ENCODE results near the gene HCFC1. TPM values are rescaled to one million over a fixed set of nuclear protein-coding genes. Genes with fewer than 3 reads are reported as not detected.

Gene HCFC1
- total RNA-seq (2014; rRNA removed; shearing (Covaris generic)) (24.0 and 26.4 TPM in 2 replicates), polyA plus RNA-seq (2016; fragmentation: Nextera tagmentation; extraction: Ambion mirVana) (12.5 and 12.6 TPM in 2 replicates)

DNA sequence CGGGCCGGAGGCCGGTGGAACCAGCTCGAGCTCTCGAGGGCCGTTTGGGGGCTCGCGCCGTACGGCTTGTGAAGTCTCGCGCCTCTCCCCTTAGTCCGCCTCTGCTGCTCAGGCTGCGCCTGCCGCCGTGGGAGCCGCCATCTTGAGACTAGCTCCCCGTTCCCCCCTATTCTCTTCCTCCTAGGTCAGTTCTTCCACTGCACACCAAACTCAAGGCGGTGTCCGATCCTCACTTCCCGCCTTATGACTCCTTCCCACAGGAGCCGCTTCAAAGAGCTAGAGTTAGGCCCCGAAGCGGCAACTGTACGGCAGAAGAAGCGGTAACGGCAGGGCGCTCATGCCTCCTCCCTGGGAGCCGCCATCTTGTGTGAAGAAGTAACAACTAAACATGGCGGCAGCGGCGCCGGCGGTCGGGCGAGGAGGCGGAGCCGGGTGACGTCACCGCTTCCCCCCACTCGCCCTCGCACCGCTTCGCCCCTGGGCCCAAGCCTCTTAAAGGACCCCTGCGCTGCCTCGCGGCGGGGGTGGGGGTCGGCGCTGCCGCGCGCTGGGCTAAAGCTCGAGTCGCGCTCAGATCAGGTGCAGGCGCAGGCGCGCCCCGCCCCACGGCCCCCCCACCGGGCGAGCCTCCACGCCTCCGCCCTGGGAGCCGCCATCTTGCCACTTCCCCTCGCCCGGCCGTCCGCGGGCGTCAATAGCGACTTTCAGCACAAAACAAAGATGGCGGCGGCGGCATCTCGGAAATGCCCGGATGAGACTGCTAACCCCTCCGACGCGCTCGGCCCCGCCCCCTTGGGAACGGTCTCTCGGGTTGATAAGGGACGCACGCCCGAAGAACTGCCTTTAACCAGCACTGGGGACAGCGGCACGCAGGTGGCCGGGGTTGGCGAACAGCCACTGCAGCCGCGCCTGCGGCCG is at the start of gene HCFC1:
Gene HCFC1, minus strand, starts transcription at position 369 of the 918 bp plus-strand sequence. CDS start 978 bp downstream, outside the sequence.
- H3K79me2 ChIP-seq (ENCODE audit: insufficient read depth) = peaks cover 65% of the 10 kb centered on the region
- peaks cover 22% of the 10 kb centered on the region for H3K4me1 ChIP-seq (ENCODE audit: insufficient read depth)
- H4K20me1 ChIP-seq (ENCODE audit: insufficient read depth) = no peaks in the 10 kb centered on the region
- TF ChIP-seq EZH2phosphoT487 (IDR thresholded peaks at IDR 0.05; ENCODE audit: insufficient read depth, low read depth) (no peak), EZH2 (IDR thresholded peaks at IDR 0.05; ENCODE audit: insufficient read depth, poor library complexity, severe bottlenecking) (no peak)
- in situ Hi-C loops (cut with MboI) = no loop called here
- no peak within 1 kb of the TSS for H2AFZ ChIP-seq
- peak within 1 kb of the TSS; percentile 100 for H3K27ac ChIP-seq
- H3K9me2 ChIP-seq (ENCODE audit: insufficient read depth) = no peaks in the 10 kb centered on the region
- peak within 1 kb of the TSS; percentile 96 for H3K4me3 ChIP-seq
- H3K27me3 ChIP-seq (replicated peaks; ENCODE audit: insufficient read depth) = no peaks in the 10 kb centered on the region
- no peaks in the 10 kb centered on the region for H3K36me3 ChIP-seq (ENCODE audit: low read depth)
- H3F3A ChIP-seq (ENCODE audit: insufficient read depth) = peaks cover 13% of the 10 kb centered on the region; the same call in 1 of the 2 replicates
- H3K9ac ChIP-seq = peak within 1 kb of the TSS; percentile 100
- peak; percentile 93 for DNase-seq
- no peaks in the 10 kb centered on the region for H3K9me3 ChIP-seq (ENCODE audit: low read depth)
- peak within 1 kb of the TSS; percentile 88 for H3K4me2 ChIP-seq (ENCODE audit: unreplicated experiment)
- WGBS, 2 experiments (ENCODE audit: low coverage in 1 of 2, low lambda C conversion rate in 2 of 2, missing lambda C conversion rate in 2 of 2) = 0 to 1% methylated on average over 18 to 36 of the region's 96 CpGs

- Histone ChIP-seq H3K9ac (peak overlapping the region; percentile 92), H3K79me2 (ENCODE audit: insufficient read depth) (peaks cover 39% of the 10 kb centered on the region), H3F3A (ENCODE audit: insufficient read depth) (peaks cover 12% of the 10 kb centered on the region; the same call in 1 of the 2 replicates), H3K36me3 (ENCODE audit: low read depth) (no peaks in the 10 kb centered on the region), H3K4me1 (ENCODE audit: insufficient read depth) (peaks cover 20% of the 10 kb centered on the region), H3K27me3 (replicated peaks; ENCODE audit: insufficient read depth) (no peaks in the 10 kb centered on the region), H4K20me1 (ENCODE audit: insufficient read depth) (no peaks in the 10 kb centered on the region), H3K9me3 (ENCODE audit: low read depth) (no peaks in the 10 kb centered on the region), H2AFZ (no peak overlapping the region), H3K9me2 (ENCODE audit: insufficient read depth) (no peaks in the 10 kb centered on the region), H3K27ac (peak overlapping the region; percentile 84), H3K4me3 (peak overlapping the region; percentile 54; the same call in 1 of the 2 replicates), H3K4me2 (ENCODE audit: unreplicated experiment) (peak overlapping the region; percentile 72)
- in situ Hi-C loops (cut with MboI) = no loop called here
- 1 to 3% methylated on average over 9 of the region's 11 CpGs for WGBS, 2 experiments (ENCODE audit: low coverage in 1 of 2, low lambda C conversion rate in 2 of 2, missing lambda C conversion rate in 2 of 2)
- DNase-seq = peak; percentile 84
- no peak for TF ChIP-seq EZH2phosphoT487 (IDR thresholded peaks at IDR 0.05; ENCODE audit: insufficient read depth, low read depth)
- TF ChIP-seq EZH2 (IDR thresholded peaks at IDR 0.05; ENCODE audit: insufficient read depth, poor library complexity, severe bottlenecking) = no peak
Measured at GRCh38 chrX:154021131-154021611, 49.6 kb upstream of the HCFC1 start.

GRCh38 chrX:154020536-154021115 is 49.0 kb upstream of the HCFC1 start:
- peak overlapping the region; percentile 92 for H3K9ac ChIP-seq
- peak overlapping the region; percentile 54 for H3K4me3 ChIP-seq
- DNase-seq = peak; percentile 48
- TF ChIP-seq EZH2phosphoT487 (IDR thresholded peaks at IDR 0.05; ENCODE audit: insufficient read depth, low read depth) = no peak
- H3K9me3 ChIP-seq (ENCODE audit: low read depth) = no peaks in the 10 kb centered on the region
- H4K20me1 ChIP-seq (ENCODE audit: insufficient read depth) = no peaks in the 10 kb centered on the region
- no peaks in the 10 kb centered on the region for H3K9me2 ChIP-seq (ENCODE audit: insufficient read depth)
- H3K27me3 ChIP-seq (replicated peaks; ENCODE audit: insufficient read depth) = no peaks in the 10 kb centered on the region
- peaks cover 12% of the 10 kb centered on the region; the same call in 1 of the 2 replicates for H3F3A ChIP-seq (ENCODE audit: insufficient read depth)
- no peaks in the 10 kb centered on the region for H3K36me3 ChIP-seq (ENCODE audit: low read depth)
- H2AFZ ChIP-seq = no peak overlapping the region
- peak overlapping the region; percentile 72 for H3K4me2 ChIP-seq (ENCODE audit: unreplicated experiment)
- in situ Hi-C loops (cut with MboI) = no loop called here
- H3K27ac ChIP-seq = peak overlapping the region; percentile 84
- 9 to 29% methylated on average over 6 to 8 of the region's 9 CpGs for WGBS, 2 experiments (ENCODE audit: low coverage in 1 of 2, low lambda C conversion rate in 2 of 2, missing lambda C conversion rate in 2 of 2)
- peaks cover 39% of the 10 kb centered on the region for H3K79me2 ChIP-seq (ENCODE audit: insufficient read depth)
- H3K4me1 ChIP-seq (ENCODE audit: insufficient read depth) = peaks cover 20% of the 10 kb centered on the region
